GM12873 (cell line): Measurements from ENCODE around the gene CCDC87.
A peak's percentile ranks its signal among the peaks of the same experiment; 100 is the strongest.

ENCODE experiments used
- TF ChIP-seq, protein P1 (sequence below): IDR thresholded peaks from 2 replicates; pipeline ENCODE4 v1.5.1; 2012; ENCODE audit warnings: low read depth, mild to moderate bottlenecking, moderate library complexity, low read length, control low read depth; ENCODE audit not compliant: insufficient read depth; ENCODE audit errors: missing control alignments

Gene CCDC87

DNA sequence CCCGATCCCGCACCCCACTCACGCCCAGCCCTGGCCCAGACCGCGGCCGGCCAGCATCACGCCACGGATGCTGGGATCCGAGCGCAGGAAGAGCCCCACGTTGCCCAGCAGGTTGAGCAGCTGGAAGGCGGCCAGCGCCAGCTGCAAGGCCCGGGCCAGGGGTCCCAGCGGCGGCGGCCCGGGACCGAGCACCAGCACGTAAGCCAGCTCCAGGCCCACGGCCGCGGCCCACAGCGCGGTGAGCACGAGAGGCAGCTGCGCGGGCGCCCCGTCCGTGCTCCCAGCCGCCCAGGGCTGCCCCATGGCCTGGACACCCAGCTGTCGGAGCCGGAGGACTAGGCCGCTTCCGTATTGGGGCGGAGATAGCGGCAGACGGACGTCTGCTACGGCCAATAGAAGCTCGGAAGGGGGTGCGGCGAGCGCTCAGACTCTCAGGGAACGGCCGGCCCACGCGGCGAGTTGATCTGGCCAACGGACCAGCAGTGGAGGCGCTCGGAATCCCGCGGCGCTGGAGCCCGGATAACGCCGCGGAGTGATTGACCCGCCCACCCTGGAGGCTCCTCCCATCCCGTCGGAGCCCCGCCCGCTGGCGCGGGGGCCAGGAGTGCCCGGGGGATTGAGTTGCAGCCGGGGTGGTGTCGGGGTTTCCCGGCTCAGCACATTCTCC lies 47.0 kb downstream of the CCDC87 start, which contains the start of gene ZDHHC24:
ZDHHC24 (minus strand) TSS at position 348 of the 667 bp plus-strand sequence; CDS start at position 303, 45 bp downstream.
- TF ChIP-seq, protein P1, sequence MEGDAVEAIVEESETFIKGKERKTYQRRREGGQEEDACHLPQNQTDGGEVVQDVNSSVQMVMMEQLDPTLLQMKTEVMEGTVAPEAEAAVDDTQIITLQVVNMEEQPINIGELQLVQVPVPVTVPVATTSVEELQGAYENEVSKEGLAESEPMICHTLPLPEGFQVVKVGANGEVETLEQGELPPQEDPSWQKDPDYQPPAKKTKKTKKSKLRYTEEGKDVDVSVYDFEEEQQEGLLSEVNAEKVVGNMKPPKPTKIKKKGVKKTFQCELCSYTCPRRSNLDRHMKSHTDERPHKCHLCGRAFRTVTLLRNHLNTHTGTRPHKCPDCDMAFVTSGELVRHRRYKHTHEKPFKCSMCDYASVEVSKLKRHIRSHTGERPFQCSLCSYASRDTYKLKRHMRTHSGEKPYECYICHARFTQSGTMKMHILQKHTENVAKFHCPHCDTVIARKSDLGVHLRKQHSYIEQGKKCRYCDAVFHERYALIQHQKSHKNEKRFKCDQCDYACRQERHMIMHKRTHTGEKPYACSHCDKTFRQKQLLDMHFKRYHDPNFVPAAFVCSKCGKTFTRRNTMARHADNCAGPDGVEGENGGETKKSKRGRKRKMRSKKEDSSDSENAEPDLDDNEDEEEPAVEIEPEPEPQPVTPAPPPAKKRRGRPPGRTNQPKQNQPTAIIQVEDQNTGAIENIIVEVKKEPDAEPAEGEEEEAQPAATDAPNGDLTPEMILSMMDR: no peak

DNA sequence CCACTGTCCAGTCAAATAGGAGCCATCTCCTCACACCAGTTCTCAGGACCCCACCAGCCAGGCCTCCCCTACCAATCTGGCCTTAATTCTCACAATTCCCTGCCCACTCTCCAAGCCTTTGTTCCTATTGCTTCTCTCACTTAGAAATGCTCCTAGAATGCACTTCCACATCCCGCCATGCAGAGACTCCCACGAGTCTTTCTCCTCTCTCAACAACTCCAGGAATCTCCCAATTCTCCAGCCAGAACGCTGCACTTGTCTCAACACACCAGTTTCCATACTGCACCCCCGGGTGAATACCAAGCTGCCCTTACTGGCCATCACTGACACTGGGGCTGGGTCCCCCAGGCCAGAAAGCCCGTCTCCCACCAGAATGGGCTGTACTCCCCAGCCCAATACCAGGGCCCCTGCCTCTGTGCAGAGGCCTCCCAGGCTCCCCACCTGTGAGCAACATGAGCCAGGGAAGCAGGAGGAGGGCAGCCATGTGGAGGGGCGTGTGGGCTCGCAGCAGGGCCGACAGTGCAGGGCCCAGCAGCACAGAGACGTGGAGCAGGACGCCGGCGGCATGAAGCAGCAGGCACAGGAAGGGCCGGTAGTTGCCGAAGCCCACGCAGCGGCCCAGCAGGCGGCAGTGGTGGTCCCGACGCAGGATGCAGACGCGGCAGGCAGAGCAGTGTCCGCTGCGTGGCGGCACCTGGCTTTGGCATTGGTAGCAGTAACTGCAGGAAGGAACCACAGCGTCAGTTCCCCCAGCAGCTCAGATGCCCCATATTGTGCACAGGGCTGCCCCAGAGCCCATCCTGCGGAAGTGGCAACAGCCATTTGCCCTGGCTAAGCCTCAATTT lies 49.4 kb downstream of the CCDC87 start:
- TF ChIP-seq, protein P1: peak; percentile 55

DNA sequence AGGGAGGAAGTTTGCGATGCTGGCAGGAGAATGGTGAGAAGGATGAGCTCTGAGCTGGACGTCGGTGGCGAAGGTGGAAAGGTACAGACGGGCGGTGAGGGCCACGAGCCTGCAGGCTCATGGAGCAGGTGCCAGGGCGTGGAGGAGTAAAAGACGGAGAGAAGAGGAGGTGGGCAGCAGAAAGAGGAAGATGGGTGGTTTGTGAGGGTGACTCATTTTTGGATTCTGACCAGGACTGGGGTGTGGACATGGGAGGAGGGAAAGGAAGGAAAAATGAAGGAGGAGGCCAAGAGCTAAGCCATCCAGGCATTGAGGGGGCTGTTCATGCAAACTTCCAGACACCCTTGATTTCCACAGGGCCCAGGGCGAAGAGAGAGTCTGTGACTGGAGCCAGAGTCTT lies 50.5 kb downstream of the CCDC87 start:
- TF ChIP-seq, protein P1: no peak

DNA sequence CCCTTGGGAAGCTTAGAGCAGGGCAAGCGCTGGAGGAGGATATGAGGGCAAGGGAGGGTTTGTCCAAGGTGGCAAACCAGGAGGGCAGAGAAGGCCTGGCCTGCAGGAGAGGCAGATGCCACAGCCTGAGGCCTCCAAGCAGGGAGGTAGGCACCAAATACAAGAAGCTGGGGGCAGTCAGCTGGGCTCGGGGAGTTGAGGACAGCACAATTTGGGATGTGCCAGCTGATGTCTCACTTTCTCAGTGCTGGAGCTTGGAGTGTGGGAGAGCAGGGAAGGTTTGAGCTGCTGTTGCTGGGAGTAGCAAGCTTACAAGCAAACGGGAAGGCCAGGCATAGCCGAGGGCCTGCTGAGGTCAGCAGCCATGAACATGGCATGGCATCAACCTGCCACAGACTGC lies 51.0 kb downstream of the CCDC87 start:
- TF ChIP-seq, protein P1: no peak
